ENCODE data around the gene CELA2A.
"Not testable (repeated sequence)": the region's sequence is repeated elsewhere in the genome, so short reads cannot be mapped to it uniquely, and the experiment has no call there.

CELA2A gene

DNA sequence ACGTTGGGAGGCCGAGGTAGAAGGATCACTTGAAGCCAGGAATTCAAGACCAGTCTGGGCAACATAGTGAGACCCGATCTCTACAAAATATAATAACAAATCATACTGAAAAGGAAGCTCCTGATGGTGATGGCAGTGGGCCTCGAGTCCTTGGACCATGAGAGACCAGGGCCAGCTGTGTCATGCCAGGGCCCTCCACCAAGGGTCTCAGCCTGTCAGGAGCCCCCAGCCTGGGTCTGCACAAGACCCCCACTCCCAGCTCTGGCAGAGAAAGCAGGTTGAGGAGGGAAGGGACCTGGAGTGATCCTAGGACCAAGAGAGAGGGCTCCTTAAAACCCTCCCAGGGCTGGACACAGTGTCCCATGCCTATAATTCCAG, 25.0 kb upstream of the CELA2A start:
- no peak overlapping the region for H3K9ac ChIP-seq
- no peaks in the 10 kb centered on the region for H3K27me3 ChIP-seq
- no peak overlapping the region for H3K4me2 ChIP-seq
- H3K9me3 ChIP-seq, result no peaks in the 10 kb centered on the region
- H3K4me3 ChIP-seq, result no peak overlapping the region
- TF ChIP-seq Cebpa-rat (IDR thresholded peaks at IDR 0.05), result no peak
- peaks cover 43% of the 10 kb centered on the region for H4K20me1 ChIP-seq
- peaks cover 50% of the 10 kb centered on the region for H3K36me3 ChIP-seq
- H3K27ac ChIP-seq, result no peak overlapping the region
- peaks cover 7% of the 10 kb centered on the region; the same call in 1 of the 2 replicates for H3K4me1 ChIP-seq

DNA sequence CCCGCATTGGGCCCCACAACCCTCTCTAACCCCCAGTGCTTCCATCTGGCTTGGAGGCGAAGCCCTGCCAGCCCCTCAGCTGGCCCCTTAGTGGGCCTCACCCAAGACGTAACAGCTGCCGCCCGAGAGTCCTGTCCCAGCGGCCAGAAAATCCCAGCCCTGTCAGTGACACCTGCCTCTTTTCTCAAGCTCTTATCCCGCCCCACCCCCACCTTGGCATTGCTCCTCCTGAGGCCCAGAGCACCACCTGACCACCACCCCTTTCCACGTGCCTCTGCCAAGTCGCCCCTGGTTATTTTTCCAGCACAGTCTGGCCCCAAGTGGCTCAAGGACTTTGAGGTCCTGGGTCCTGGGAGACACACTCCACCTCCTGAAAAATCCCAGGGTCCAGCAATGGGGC, 24.2 kb upstream of the CELA2A start:
- H3K4me2 ChIP-seq, result no peak overlapping the region
- peaks cover 35% of the 10 kb centered on the region for H4K20me1 ChIP-seq
- peaks cover 42% of the 10 kb centered on the region for H3K36me3 ChIP-seq
- peaks cover 7% of the 10 kb centered on the region; the same call in 1 of the 2 replicates for H3K4me1 ChIP-seq
- TF ChIP-seq Cebpa-rat (IDR thresholded peaks at IDR 0.05), result no peak
- no peaks in the 10 kb centered on the region for H3K9me3 ChIP-seq
- no peak overlapping the region for H3K27ac ChIP-seq
- H3K9ac ChIP-seq, result no peak overlapping the region
- H3K4me3 ChIP-seq, result no peak overlapping the region
- H3K27me3 ChIP-seq, result no peaks in the 10 kb centered on the region

DNA sequence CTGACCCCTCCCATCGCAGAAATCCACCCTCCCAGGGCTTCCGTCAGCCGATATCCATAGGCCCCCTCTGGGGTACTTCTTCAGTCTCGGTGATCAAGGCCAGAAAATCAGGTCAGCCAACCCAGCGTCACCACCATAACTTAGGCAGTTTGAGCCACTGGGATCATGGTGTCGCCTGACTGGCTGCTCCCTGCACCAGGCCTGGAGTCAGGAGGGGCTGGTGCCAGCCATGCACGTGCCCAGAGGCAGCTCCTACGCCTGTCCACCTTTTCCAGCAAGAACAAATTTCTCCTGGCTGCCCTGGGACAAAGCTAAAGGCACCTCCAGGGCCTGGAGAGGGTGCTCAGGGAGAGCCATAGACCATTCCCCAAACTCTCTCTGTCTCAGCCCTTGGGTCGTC, 23.1 kb upstream of the CELA2A start:
- peaks cover 7% of the 10 kb centered on the region; the same call in 1 of the 2 replicates for H3K4me1 ChIP-seq
- no peak overlapping the region for H3K9ac ChIP-seq
- H3K27me3 ChIP-seq, result no peaks in the 10 kb centered on the region
- H3K4me2 ChIP-seq, result no peak overlapping the region
- H3K27ac ChIP-seq, result no peak overlapping the region
- H3K9me3 ChIP-seq, result no peaks in the 10 kb centered on the region
- no peak overlapping the region for H3K4me3 ChIP-seq
- H3K36me3 ChIP-seq, result peaks cover 31% of the 10 kb centered on the region
- H4K20me1 ChIP-seq, result peaks cover 24% of the 10 kb centered on the region; the same call in 1 of the 2 replicates
- no peak for TF ChIP-seq Cebpa-rat (IDR thresholded peaks at IDR 0.05)

DNA sequence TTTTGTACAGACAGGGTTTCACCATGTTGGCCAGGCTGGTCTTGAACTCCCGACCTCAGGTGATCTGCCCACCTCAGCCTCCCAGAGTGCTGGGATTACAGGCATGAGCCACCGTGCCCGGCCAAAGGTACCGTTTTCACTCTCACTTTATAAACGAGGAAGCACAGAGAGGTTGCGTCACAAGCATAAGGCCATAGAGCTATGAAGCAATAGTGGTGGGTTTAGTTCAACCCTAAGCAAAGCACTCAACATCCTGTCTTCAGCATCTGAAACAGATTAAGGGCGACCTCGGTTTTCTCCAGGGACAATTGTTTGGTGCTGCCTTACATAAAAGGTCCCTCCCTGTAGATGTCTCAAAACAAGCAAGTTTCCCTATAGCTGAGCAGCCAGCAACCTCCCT, 21.8 kb upstream of the CELA2A start:
- H3K4me3 ChIP-seq, H3K4me2 ChIP-seq, H3K27ac ChIP-seq, H3K9ac ChIP-seq, H3K4me1 ChIP-seq, H3K9me3 ChIP-seq, H3K27me3 ChIP-seq: not testable (repeated sequence)
- peak; percentile 89 for TF ChIP-seq Cebpa-rat (IDR thresholded peaks at IDR 0.05)
- Histone ChIP-seq H4K20me1 (peaks cover 11% of the 10 kb centered on the region; the same call in 1 of the 2 replicates), H3K36me3 (peaks cover 18% of the 10 kb centered on the region)

DNA sequence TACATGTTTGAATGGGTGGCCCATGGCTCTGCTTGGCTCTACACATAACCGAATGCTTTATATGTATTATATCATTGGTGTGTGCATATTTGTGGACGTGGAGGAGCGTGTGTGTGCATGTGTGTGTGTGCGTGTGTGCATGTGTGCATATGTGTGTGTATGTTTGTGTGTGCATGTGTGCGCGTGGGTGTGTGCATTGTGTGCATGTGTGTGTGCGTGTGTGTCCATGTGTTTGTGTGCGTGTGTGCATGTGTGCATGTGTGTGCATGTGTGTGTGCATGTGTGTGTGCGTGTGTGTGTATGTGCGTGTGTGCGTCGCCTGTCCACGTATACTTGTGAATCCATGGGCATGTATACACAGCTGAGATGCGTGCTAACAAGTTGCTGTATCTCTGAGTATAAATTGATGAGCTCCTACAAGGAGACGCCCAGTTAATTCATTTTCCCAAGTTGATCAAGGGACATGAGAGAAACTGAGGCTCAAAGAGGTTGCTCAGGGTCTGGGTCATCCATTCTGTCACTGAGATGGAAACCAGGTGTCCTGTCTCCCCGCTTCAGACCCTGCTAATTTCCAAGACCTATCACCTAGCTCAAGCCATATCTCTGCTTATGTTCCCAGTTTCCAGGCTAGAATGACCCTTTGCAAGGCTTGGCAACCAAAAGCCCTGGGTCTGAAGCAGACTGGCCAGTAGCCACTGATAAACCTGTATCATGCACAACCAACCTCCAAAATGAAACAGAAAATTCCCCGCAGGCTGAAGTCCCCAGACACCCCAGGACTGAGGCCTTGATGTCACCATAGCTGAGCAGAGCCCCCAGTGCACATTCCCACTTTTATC, 21.1 kb upstream of the CELA2A start:
- H3K27ac ChIP-seq, result no peak overlapping the region
- no peaks in the 10 kb centered on the region for H3K27me3 ChIP-seq
- peaks cover 13% of the 10 kb centered on the region for H3K36me3 ChIP-seq
- TF ChIP-seq Cebpa-rat (IDR thresholded peaks at IDR 0.05), result no peak
- H4K20me1 ChIP-seq, result peaks cover 6% of the 10 kb centered on the region; the same call in 1 of the 2 replicates
- H3K9me3 ChIP-seq, result no peaks in the 10 kb centered on the region
- no peak overlapping the region for H3K4me3 ChIP-seq
- peaks cover 7% of the 10 kb centered on the region; the same call in 1 of the 2 replicates for H3K4me1 ChIP-seq
- no peak overlapping the region for H3K4me2 ChIP-seq
- no peak overlapping the region for H3K9ac ChIP-seq

DNA sequence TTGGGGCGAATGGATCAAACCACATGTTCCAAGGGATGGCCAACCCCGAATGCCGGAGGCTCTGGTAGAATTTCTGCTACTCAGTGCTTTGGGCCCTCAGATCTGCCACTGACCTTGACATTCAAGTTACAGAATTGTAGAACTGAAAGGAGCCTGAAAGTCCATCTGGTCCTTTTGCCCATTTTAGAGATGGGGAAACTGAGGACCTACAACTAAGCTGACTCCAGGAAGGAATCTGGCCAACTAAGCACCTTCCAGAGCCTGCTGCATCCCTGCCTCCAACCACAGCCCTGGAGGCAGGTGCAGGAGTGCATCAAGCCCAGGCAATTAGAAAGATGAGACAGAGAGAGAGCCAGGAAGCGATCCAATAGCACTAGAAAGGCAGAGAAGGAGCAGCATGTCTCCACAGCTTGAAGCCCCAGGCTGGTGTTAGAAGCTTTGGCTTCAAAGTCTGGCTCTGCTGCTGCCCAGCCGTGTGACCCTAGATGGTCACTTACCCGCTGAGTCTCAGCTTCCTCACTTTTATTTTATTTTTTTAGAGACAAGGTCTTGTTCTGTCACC, 19.6 kb upstream of the CELA2A start:
- peaks cover under 1% of the 10 kb centered on the region; the same call in 1 of the 2 replicates for H3K36me3 ChIP-seq
- H3K27ac ChIP-seq, result no peak overlapping the region
- H3K9ac ChIP-seq, result no peak overlapping the region
- no peaks in the 10 kb centered on the region for H4K20me1 ChIP-seq
- TF ChIP-seq Cebpa-rat (IDR thresholded peaks at IDR 0.05), result no peak
- no peaks in the 10 kb centered on the region for H3K9me3 ChIP-seq
- H3K4me1 ChIP-seq, result peaks cover 7% of the 10 kb centered on the region; the same call in 1 of the 2 replicates
- H3K4me3 ChIP-seq, result no peak overlapping the region
- no peaks in the 10 kb centered on the region for H3K27me3 ChIP-seq
- no peak overlapping the region for H3K4me2 ChIP-seq

DNA sequence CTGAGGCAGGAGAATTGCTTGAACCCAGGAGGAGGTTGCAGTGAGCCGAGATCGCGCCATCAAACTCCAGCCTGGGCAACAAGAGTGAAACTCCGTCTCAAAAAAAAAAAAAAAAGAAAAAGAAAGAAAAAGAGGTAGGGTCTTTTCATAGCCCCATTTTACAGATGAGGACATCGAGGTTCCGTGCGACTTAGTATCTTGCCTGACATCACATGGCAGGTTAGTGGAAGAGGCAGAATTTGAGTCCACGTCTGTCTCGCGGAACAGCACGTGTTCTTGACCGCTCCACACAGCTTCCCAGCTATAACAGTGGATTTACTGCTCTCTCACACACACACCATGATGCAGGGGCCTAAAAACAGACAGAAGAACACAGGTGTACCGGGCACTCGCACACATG, 17.2 kb upstream of the CELA2A start:
- Histone ChIP-seq H3K9ac (no peak overlapping the region), H3K4me3 (no peak overlapping the region), H3K4me1 (peaks cover 21% of the 10 kb centered on the region), H3K27me3 (no peaks in the 10 kb centered on the region), H3K4me2 (no peak overlapping the region), H3K36me3 (no peaks in the 10 kb centered on the region), H4K20me1 (no peaks in the 10 kb centered on the region; the same call in 1 of the 2 replicates), H3K9me3 (no peaks in the 10 kb centered on the region), H3K27ac (no peak overlapping the region)
- no peak for TF ChIP-seq Cebpa-rat (IDR thresholded peaks at IDR 0.05)

DNA sequence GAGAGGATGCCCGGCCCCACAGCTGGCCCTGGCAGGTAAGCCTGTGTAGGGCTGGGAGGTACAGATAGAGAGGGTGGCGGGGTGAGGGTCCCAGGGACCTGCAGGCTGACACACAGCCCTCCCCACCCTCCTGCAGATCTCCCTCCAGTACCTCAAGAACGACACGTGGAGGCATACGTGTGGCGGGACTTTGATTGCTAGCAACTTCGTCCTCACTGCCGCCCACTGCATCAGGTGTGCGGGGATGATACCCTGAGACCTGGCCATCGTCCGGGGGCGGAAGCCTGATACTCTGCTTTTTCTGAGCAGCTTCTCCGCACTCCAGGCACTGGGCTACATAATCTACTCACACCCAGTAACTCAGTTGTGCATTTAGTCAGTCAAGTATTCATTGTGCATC, 16.2 kb upstream of the CELA2A start:
- Histone ChIP-seq H3K4me1 (peaks cover 24% of the 10 kb centered on the region), H3K9me3 (no peaks in the 10 kb centered on the region), H3K27ac (no peak overlapping the region), H4K20me1 (no peaks in the 10 kb centered on the region; the same call in 1 of the 2 replicates), H3K4me2 (no peak overlapping the region), H3K27me3 (no peaks in the 10 kb centered on the region), H3K4me3 (no peak overlapping the region), H3K9ac (no peak overlapping the region), H3K36me3 (no peaks in the 10 kb centered on the region)
- TF ChIP-seq Cebpa-rat (IDR thresholded peaks at IDR 0.05), result no peak

DNA sequence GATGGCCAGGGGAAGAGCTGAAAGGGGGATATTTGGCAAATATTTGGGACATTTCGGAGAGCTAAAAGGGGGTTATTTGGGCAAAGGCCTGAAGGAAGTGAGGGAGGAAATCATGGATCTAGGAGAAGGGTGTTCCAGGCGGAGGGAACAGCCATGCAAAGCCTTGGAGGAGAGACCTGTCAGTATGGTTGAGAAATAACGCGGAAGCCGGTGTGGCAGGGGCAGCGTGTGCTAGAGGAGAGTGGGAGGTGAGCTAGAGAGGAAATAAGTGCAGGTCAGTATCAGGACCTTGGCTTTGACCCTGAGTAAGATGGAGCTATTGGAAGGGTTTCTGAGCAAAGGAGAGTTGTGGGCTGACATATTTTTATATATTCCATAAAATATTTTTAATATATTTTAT, 15.3 kb upstream of the CELA2A start:
- H3K27ac ChIP-seq, result no peak overlapping the region
- no peak overlapping the region for H3K4me3 ChIP-seq
- peaks cover 33% of the 10 kb centered on the region for H3K4me1 ChIP-seq
- H3K27me3 ChIP-seq, result no peaks in the 10 kb centered on the region
- no peak overlapping the region for H3K4me2 ChIP-seq
- no peak for TF ChIP-seq Cebpa-rat (IDR thresholded peaks at IDR 0.05)
- no peaks in the 10 kb centered on the region for H3K9me3 ChIP-seq
- H4K20me1 ChIP-seq, result no peaks in the 10 kb centered on the region; the same call in 1 of the 2 replicates
- no peaks in the 10 kb centered on the region for H3K36me3 ChIP-seq
- no peak overlapping the region for H3K9ac ChIP-seq

DNA sequence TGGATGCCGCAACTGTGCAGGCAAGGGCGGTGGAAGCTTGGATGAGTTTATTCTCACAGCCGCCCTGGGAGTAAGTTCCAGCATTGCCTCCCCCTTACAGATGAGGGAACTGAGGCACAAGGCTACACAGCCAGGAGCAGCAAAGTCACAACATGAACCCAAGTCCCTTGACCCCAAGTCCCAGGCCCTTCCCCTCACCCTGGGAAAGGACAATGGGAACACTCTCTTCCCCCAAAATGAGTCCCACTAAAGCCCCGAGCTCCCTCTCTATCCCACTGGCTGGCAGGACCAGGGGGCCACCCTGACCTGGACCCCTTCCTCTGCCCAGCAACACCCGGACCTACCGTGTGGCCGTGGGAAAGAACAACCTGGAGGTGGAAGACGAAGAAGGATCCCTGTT, 14.4 kb upstream of the CELA2A start:
- no peaks in the 10 kb centered on the region; the same call in 1 of the 2 replicates for H4K20me1 ChIP-seq
- peaks cover 37% of the 10 kb centered on the region for H3K4me1 ChIP-seq
- no peak overlapping the region for H3K4me2 ChIP-seq
- H3K27me3 ChIP-seq, result no peaks in the 10 kb centered on the region
- no peaks in the 10 kb centered on the region for H3K9me3 ChIP-seq
- no peak overlapping the region for H3K9ac ChIP-seq
- no peak for TF ChIP-seq Cebpa-rat (IDR thresholded peaks at IDR 0.05)
- no peaks in the 10 kb centered on the region for H3K36me3 ChIP-seq
- no peak overlapping the region for H3K4me3 ChIP-seq
- no peak overlapping the region for H3K27ac ChIP-seq
